Upper lobe of right lung (tissue), 1 donor: ENCODE measurements around the gene RNF220. TPM values are rescaled to one million over a fixed set of nuclear protein-coding genes. Genes with fewer than 3 reads are reported as not detected.

ENCODE experiments used
- ATAC-seq: fragments of 200-7000 bp; cut with Tn5 transposase; one replicate; pipeline ENCODE4 v1.9.1; 2020; ENCODE audit warnings: mild to moderate bottlenecking, moderate library complexity
- DNase-seq: peaks from one replicate; pipeline ENCODE4 v3.0.0-alpha.2; 2020
- H3K27ac ChIP-seq: fragments of 200-600 bp; one replicate; pipeline ENCODE4 v1.8.0; 2022
- H3K27me3 ChIP-seq: fragments of 200-600 bp; one replicate; pipeline ENCODE4 v1.8.0; 2022; ENCODE audit warnings: mild to moderate bottlenecking
- H3K36me3 ChIP-seq: fragments of 200-600 bp; one replicate; pipeline ENCODE4 v1.8.0; 2022
- H3K4me1 ChIP-seq: fragments of 200-600 bp; one replicate; pipeline ENCODE4 v1.8.0; 2022
- H3K4me3 ChIP-seq: fragments of 200-600 bp; one replicate; pipeline ENCODE4 v1.8.0; 2022; ENCODE audit warnings: mild to moderate bottlenecking
- H3K9me3 ChIP-seq: fragments of 200-600 bp; one replicate; pipeline ENCODE4 v1.8.0; 2022
- CTCF ChIP-seq: fragments of 200-600 bp; IDR thresholded peaks from one replicate; pipeline ENCODE4 v1.8.0; 2022; ENCODE audit warnings: antibody characterized with exemption
- intact Hi-C: fragments of 100-400 bp; cut with DNase I; formaldehyde crosslinking; loops from one replicate; pipeline ENCODE4 v1.11.0; 2022
- total RNA-seq: library from RNA; stranded (reverse); fragmentation: NEBNext Ultra II Directional; extraction: Animal tissue kit (Norgen Biotek cat#: 25700); gene quantifications from one replicate; pipeline ENCODE4 v1.2.1, GENCODE V29; 2021
- donor health status: DM: no; HTN: yes; CAD: no; lungs with severe emphysema.

RNF220 gene
- total RNA-seq, 1 donor from 2014 or later, result 72.6 TPM

GRCh38 chr1:44653107-44653964, 248.3 kb downstream of the RNF220 start:
- H3K4me1 ChIP-seq, result no peaks in the 10 kb centered on the region
- no peaks in the 10 kb centered on the region for H3K27me3 ChIP-seq
- no peak overlapping the region for H3K27ac ChIP-seq
- H3K36me3 ChIP-seq, result peaks cover 52% of the 10 kb centered on the region
- peak; percentile 8 for TF ChIP-seq CTCF
- no peak for ATAC-seq
- intact Hi-C loops, result no loop called here
- no peak overlapping the region for H3K4me3 ChIP-seq
- no peaks in the 10 kb centered on the region for H3K9me3 ChIP-seq
- DNase-seq, result no peak

- DNase-seq (no peak), ATAC-seq (no peak)
- intact Hi-C loops, result no loop called here
- Histone ChIP-seq H3K4me3 (no peak overlapping the region), H3K27me3 (no peaks in the 10 kb centered on the region), H3K36me3 (peaks cover 38% of the 10 kb centered on the region), H3K27ac (no peak overlapping the region), H3K9me3 (no peaks in the 10 kb centered on the region), H3K4me1 (no peaks in the 10 kb centered on the region)
- TF ChIP-seq CTCF, result no peak
Observed at GRCh38 chr1:44654621-44655187, 249.6 kb downstream of the RNF220 start.

- peak; percentile 57 for TF ChIP-seq CTCF
- no peaks in the 10 kb centered on the region for H3K9me3 ChIP-seq
- H3K27ac ChIP-seq, result no peak overlapping the region
- ATAC-seq (peak; percentile 53), DNase-seq (no peak)
- H3K4me1 ChIP-seq, result peaks cover 3% of the 10 kb centered on the region
- H3K36me3 ChIP-seq, result peaks cover 29% of the 10 kb centered on the region
- no peaks in the 10 kb centered on the region for H3K27me3 ChIP-seq
- no peak overlapping the region for H3K4me3 ChIP-seq
- intact Hi-C loops, result no loop called here
Observed at GRCh38 chr1:44655609-44656008, 250.6 kb downstream of the RNF220 start.

GRCh38 chr1:44659566-44659965, 254.5 kb downstream of the RNF220 start:
- no peak for DNase-seq
- H3K9me3 ChIP-seq, result no peaks in the 10 kb centered on the region
- peaks cover 6% of the 10 kb centered on the region for H3K36me3 ChIP-seq
- no peaks in the 10 kb centered on the region for H3K27me3 ChIP-seq
- intact Hi-C loops, result no loop called here
- H3K4me3 ChIP-seq, result no peak overlapping the region
- peaks cover 3% of the 10 kb centered on the region for H3K4me1 ChIP-seq
- no peak for TF ChIP-seq CTCF
- no peak for ATAC-seq
- no peak overlapping the region for H3K27ac ChIP-seq

- Histone ChIP-seq H3K36me3 (no peaks in the 10 kb centered on the region), H3K27ac (no peak overlapping the region), H3K4me1 (peaks cover 3% of the 10 kb centered on the region), H3K4me3 (no peak overlapping the region), H3K9me3 (no peaks in the 10 kb centered on the region), H3K27me3 (no peaks in the 10 kb centered on the region)
- DNase-seq, result peak; percentile 80
- ATAC-seq, result peak; percentile 48
- TF ChIP-seq CTCF, result no peak
- intact Hi-C loops, result no loop called here
Observed at GRCh38 chr1:44660176-44660575, 255.1 kb downstream of the RNF220 start.
